Left renal pelvis (tissue), 4 donors: ENCODE data around the gene PDZK1IP1. TPM values are rescaled to one million over a fixed set of nuclear protein-coding genes. Genes with fewer than 3 reads are reported as not detected.
A peak's percentile ranks its signal among the peaks of the same experiment; 100 is the strongest.

Experiments
- DNase-seq, 4 donors: peaks; one replicate each; pipeline ENCODE4 v3.0.0-alpha.2; 2013; ENCODE audit warnings: low read depth in 4 of 4, low spot score in 3 of 4
- polyA plus RNA-seq, 4 donors: library from polyadenylated mRNA; unstranded; fragments of 120-200 nt; gene quantifications; one replicate each; pipeline ENCODE4 v1.2.1, GENCODE V29; 2013; ENCODE audit not compliant: insufficient read length in 4 of 4

PDZK1IP1 gene
- polyA plus RNA-seq: 10 to 100 TPM in 3 of 4 donors, 1 to 10 TPM in 1; 1.6 to 39.6 (median 35.5) TPM

DNA sequence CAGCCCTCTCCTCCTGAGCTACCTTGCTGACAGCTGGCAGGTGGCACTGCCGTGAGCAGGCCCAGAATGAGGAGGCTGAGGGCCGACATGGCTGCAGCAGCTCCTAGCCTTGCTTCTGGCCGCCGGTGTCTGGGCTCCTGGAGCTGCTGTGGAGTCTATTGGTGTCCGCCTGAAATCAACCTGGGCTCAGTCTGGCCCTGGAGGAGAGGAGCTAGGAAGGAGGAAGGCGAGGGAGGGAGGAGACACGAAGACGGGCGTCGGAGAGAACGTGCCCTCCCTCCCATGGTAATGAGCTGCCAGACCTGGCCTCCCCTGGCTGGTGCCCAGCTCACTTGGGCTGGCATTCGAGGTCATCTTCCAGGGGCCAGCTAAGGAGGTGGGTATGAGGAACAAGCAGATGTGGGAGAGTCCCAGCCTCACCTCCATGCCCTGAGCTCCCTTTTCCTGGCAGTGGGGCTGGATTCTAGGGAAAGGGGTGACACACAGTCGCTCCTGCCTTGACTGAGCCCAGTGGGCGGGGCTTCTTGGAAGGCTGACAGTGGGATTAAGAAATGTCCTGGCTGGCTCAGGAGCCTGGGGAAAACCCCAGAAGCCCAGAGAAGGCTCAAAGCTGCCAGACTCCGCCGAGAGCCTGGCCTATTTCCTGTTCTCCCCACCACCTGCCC, at the start of gene PDZK1IP1:
PDZK1IP1 (minus strand) TSS at position 193 of the 665 bp plus-strand sequence; CDS start at position 89, 104 bp downstream.
- no peak for DNase-seq

- no peak for DNase-seq
Observed at GRCh38 chr1:47238935-47239592, 49.2 kb upstream of the PDZK1IP1 start.

DNA sequence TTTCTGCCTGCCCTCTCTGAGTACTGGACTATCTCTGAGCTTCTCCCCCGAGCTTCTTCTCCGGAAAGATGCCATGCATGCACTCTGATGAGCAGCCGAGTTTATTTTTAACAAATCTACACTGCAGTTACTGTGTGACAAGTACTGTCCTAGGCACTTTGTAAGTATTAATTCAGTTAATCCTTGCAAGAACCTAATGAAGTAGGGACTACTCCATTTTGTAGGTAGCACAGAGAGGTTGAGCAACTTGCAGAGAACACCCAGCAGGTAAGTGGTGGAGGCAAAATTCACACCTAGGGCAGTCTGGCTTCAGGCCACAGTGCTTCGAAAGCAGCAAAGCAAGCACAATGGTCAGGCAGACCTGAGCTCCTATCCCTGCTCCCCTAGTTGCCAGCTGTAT, 46.0 kb upstream of the PDZK1IP1 start:
- no peak for DNase-seq

DNA sequence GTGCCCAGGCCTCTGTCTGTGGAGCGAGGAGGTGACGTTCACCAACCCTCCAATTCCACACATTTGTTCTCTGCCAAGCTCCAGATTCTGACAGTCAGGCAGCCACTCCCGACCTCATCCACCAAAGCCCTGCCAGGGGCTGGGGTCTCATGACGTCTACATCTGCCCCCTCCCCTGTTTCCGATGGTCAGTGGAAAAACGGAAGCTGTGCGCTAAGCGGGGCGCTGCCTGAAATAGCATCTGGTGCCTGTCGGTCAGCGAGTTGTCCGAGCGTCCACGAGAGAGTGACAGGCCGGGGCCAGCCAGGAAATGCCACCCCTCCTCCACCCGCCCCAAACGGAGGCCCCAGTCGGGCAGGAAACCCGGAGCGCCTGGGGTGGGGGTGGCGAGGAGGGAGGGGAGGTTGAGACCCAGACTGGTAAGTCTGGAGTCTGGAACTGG, 45.4 kb upstream of the PDZK1IP1 start:
- DNase-seq: no peak

DNA sequence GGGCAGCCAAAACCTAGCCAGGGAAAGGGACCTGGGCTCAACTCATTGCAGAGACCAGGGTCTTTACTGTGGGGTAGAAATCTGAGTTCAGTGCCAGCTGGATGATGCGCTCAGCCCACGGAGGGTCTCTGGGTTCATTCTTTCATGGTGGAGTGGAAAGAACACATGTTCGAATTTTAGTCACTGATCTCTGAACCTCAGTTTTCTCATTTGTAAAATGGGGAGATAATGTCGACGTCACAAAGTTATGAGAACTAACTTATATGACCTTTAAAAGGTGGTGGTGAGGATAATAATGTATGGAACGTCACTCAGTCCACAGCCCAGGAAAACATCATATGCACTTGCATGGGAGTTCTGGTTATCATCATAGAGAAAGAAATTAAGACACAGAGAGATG, 43.4 kb upstream of the PDZK1IP1 start:
- DNase-seq: no peak

DNA sequence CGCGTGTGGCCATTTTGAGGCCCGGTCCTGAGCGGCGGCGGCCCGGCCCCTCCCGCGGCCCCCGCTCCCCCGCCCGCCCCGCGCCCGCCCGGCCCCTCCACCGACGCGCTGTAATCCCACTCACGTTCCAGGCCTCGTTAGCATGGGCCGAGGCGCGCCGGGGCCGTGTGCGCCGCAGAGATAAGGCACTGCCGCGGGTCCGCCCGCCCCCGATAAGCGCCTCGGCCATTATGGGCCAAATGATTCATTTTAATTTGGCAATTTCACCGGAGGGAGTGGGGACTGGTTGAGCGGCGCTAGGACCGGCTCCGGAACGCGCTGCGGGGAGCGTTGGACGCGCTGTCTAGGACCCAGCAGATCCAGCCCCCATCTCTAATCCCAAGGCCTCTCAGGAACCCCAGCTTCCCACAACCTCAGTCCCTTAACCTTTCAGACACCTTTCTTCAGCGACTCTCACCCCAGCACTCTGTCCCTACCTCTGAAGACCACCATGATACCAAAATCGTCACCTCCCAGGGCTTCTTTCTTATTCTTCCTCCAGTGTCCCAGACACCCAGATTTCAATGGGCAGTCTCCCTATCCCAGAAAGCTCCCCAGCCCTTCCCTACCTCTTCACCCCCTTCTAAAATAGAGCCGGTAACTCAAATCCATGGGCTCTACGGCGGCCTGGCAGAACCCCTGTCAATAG, 42.5 kb upstream of the PDZK1IP1 start, which contains the start of gene TAL1:
TAL1 (minus strand) TSS at position 39 of the 688 bp plus-strand sequence. CDS start 6,337 bp downstream, outside the sequence.
- DNase-seq: no peak

- peak in 1 of 4 donors; percentile 57 for DNase-seq
Observed at GRCh38 chr1:47231301-47232186, 41.7 kb upstream of the PDZK1IP1 start.

GRCh38 chr1:47230692-47231300, 41.0 kb upstream of the PDZK1IP1 start:
- no peak for DNase-seq

DNA sequence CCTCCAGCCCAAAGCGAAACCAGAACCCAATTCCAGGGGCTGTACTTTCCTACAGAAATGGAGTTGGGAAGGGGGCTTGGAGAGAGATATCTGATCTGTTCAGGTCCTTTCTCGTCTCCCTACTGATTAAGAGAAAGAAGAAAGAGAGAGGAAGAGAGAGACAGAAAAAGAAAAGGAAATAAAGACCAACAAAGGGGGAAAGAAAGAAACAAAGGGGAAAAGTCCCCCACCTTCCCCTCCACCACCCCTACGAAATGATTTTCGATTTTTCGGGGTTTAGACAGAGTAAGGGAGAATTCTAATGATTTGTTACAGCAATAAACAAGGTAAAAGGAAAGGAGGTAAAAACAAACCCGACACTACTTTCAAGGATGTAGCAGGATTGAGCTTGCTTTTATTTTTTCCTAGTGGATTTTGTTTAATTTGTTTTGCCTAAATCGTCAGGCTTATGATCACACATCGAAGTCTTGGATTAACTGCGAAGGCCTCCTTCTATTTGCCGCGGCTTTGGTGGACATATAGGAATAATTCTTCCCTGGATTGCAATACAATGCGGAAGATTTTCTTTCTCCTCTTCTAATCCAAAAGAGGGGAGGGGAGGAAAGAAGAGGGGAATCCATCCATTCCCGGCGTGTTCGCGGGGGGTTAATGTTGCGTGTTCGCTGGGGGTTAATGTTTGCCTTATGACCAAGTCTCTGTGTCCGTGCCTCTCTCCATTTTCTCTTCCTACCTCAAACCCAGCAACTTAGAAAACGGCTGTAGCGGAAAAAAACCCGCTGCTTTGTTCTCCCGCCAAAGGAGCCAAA, 40.3 kb upstream of the PDZK1IP1 start:
- no peak for DNase-seq

- no peak for DNase-seq
Observed at GRCh38 chr1:47229031-47229885, 39.4 kb upstream of the PDZK1IP1 start.

- no peak for DNase-seq
Observed at GRCh38 chr1:47228644-47229030, 38.8 kb upstream of the PDZK1IP1 start.

DNA sequence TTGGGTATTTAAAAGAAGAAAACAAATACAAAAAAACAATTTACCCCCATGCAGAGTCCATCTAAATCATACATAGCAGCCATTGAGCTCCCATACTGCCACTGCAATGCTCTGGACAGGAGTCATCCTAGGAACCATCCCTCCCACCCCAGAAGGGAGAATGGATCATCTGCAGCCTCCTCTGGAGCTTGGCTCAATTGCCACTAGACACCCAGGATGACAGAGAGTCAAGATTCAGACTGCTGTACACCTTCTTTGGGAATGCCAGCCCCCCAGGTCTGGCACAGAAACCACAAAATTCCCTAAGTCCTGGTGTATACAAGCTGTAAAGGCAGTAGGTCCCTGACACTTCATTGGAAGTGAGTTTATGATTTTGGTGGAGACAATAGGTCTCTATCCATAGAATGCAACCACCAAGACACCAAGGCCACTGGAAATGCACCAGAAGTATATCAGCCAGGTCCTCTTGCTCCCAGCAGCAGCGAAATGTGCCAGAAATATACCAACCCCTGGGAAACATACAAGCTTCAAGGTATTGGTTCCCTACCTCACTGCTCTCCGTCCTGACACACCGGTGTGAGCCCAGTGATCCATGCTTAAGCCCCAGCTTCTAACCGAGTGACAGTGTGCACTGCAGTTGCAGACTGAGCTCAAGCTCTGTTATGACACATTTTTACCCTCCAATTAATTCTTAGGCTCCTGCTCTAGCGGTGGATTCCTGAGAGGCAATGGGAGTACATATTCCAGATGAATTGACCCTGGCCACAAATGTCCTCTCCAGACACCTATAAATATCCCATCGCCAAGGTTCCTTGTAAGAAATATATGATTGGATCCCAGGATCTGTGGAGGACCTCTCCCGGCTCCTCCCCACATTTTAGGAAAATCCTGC, 37.8 kb upstream of the PDZK1IP1 start:
- DNase-seq: no peak

DNA sequence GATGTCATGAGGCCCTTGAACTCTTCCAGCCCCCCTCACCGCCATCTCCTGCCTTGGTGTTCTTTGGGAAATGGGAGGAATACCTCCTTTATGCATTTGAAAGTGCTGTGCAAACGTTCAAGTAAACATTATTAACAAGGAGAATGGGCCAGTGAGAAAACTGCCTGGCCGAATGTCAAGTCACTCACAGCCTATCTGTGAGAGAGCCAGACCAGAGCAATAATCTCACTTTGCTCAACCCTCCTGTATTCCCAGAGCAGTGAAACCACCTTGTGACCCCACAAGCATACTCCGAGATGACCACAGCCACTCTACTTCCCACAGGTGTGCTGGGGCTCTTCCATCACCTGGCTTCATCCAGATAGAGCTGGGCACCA, 37.0 kb upstream of the PDZK1IP1 start:
- DNase-seq: no peak

- DNase-seq: no peak
Observed at GRCh38 chr1:47226121-47226838, 36.4 kb upstream of the PDZK1IP1 start.

DNA sequence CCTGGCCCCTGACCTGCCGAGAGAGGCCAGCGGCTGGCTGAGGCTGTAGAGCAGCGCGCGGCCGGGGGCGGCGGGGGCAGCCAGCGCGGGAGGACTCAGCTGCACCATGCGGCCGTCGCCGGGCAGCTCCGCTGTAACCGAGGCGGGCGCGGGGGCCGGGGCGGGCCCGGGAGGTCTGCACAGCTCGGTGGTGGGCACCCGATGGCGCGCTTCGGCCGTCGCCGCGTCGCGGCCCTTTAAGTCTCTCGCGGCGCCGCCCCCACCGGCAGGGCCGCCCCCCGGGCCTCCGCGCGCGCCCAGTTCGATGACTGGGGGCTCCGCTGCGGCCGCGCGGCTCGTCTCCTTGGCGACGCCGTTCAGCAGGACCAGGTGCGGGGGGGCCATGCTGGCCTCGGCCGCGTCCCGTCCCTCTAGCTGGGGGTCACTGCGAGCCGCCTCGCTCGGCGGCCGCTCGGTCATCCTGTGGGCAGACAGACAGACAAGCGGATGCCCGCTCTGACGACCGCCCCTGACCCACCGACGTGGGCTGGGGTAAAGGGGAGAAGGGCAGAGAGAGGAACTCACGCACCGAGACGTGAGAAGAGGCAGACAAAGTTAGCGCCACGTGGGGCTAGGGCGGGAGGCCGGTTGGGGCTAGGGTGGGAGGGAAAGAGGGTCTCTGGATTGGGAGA, 35.7 kb upstream of the PDZK1IP1 start:
- DNase-seq: no peak
